ENCODE data around the gene PROSER3. TPM values are rescaled to one million over a fixed set of nuclear protein-coding genes. Genes with fewer than 3 reads are reported as not detected.

PROSER3 gene
- total RNA-seq, 2 donors from 2014 or later, result 13.6 to 19.2 TPM

- peak overlapping the region; percentile 68 to 84 for H3K4me3 ChIP-seq
- no peak for DNase-seq (ENCODE audit: low spot score)
- WGBS, result 39% methylated on average over 9 of the region's 9 CpGs
- TF ChIP-seq POLR2AphosphoS5 (IDR thresholded peaks at IDR 0.05) (no peak), POLR2A (IDR thresholded peaks at IDR 0.05) (no peak)
- TF ChIP-seq, protein P1, sequence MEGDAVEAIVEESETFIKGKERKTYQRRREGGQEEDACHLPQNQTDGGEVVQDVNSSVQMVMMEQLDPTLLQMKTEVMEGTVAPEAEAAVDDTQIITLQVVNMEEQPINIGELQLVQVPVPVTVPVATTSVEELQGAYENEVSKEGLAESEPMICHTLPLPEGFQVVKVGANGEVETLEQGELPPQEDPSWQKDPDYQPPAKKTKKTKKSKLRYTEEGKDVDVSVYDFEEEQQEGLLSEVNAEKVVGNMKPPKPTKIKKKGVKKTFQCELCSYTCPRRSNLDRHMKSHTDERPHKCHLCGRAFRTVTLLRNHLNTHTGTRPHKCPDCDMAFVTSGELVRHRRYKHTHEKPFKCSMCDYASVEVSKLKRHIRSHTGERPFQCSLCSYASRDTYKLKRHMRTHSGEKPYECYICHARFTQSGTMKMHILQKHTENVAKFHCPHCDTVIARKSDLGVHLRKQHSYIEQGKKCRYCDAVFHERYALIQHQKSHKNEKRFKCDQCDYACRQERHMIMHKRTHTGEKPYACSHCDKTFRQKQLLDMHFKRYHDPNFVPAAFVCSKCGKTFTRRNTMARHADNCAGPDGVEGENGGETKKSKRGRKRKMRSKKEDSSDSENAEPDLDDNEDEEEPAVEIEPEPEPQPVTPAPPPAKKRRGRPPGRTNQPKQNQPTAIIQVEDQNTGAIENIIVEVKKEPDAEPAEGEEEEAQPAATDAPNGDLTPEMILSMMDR (IDR thresholded peaks at IDR 0.05), result no peak
- H3K27ac ChIP-seq, result no peak overlapping the region
- no peaks in the 10 kb centered on the region for H3K9me3 ChIP-seq
- H3K36me3 ChIP-seq, result no peaks in the 10 kb centered on the region
- intact Hi-C loops (cut with DNase I), result no loop called here
- no peaks in the 10 kb centered on the region for H3K4me1 ChIP-seq (replicated peaks)
- H3K27me3 ChIP-seq (replicated peaks; ENCODE audit: insufficient read depth), result no peaks in the 10 kb centered on the region
Observed at GRCh38 chr19:35775046-35775297, 17.0 kb downstream of the PROSER3 start.

DNA sequence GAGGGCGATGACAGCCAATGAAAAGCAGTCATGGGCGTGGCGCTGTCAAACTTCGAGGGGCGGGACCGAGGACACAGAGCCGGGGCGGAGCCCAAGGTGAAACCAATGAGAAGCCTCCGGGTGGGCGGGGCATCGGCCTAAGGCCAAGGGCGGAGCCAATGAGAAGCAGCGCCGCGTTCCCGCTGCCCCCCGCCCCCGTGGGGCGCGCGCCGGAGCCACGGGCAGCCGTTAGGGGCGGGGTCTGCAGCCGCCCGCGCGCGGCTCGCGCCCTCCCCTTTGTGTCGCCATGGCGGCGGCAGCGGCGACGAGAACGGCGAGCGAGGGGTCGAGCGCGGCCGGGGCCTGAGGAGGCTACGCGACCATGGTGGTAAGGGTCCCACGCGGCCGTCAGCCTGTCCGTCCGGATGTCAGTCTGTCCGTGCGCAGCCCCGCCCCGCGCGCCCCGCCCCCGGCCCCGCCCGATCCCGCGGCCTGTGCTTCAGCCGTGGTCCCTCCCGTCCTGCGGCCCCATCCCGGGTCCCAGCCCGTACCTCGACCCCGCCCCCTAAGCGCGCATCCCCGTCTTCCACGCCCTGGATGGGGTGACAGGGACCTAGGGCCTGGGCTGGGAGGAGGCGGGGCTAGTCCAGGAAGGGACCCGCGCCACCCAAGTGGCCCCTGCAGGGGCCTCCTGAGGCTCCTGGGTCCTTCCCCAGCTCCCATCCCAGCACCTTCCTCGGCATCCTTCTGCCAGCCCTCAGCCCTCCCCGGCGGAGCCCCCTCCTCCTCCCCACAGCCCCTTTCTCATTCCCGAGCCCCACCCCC is 17.5 kb downstream of the PROSER3 start, which contains the start of gene ARHGAP33:
Gene ARHGAP33 (plus strand): TSS at position 267 of the 804 bp plus-strand sequence. CDS start 95 bp downstream, at position 362.
- Histone ChIP-seq H3K4me1 (replicated peaks) (no peaks in the 10 kb centered on the region), H3K9me3 (no peaks in the 10 kb centered on the region), H3K4me3 (peak within 1 kb of the TSS; percentile 68 to 84), H3K27ac (peak within 1 kb of the TSS in 1 of 2 donors; percentile 39), H3K27me3 (replicated peaks; ENCODE audit: insufficient read depth) (no peaks in the 10 kb centered on the region), H3K36me3 (no peaks in the 10 kb centered on the region)
- TF ChIP-seq POLR2A (IDR thresholded peaks at IDR 0.05), result no peak
- TF ChIP-seq, protein P1 (IDR thresholded peaks at IDR 0.05), result peak in 2 of 4 experiments; percentile 3 to 19
- TF ChIP-seq POLR2AphosphoS5 (IDR thresholded peaks at IDR 0.05), result peak; percentile 72
- peak; percentile 98 for DNase-seq (ENCODE audit: low spot score)
- under 1% methylated on average over 53 of the region's 82 CpGs for WGBS
- intact Hi-C loops (cut with DNase I), result no loop called here

DNA sequence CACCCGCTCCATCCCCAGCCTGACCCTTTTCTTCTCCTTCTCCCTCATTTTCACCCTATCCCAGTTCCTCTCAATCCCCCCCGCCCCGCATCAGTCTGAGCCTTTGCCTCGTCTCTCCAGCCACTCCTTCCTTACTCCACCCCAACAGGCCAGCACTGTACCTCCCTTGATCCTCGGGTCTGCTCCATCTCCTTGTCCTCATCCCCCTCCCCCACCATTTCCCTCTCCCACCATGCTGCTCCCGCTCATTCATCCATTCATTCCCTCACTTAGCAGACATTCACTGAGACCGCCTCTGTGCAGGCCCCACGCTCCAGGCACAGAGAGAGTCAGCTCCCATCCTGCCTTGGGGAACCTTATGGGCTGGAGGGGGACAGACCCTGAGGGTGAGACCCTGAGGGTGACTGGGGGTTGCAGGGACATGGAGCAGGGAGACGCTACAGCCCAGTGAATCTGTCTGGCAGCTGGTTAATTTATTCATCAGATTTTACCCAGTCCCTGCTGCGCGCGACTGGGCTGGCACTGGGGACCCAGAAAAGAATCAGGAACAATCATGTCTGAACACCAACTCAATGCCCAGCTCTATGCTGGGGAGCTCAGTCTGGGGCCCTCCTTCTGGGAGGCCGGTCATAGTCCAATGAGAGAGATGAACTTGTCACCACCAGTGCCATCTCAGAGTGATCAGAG is 18.3 kb downstream of the PROSER3 start:
- Histone ChIP-seq H3K4me3 (peak overlapping the region; percentile 68 to 84), H3K36me3 (no peaks in the 10 kb centered on the region), H3K4me1 (replicated peaks) (no peaks in the 10 kb centered on the region), H3K27me3 (replicated peaks; ENCODE audit: insufficient read depth) (no peaks in the 10 kb centered on the region), H3K27ac (no peak overlapping the region), H3K9me3 (no peaks in the 10 kb centered on the region)
- DNase-seq (ENCODE audit: low spot score), result no peak
- intact Hi-C loops (cut with DNase I), result no loop called here
- WGBS, result 54% methylated on average over 12 of the region's 13 CpGs
- TF ChIP-seq POLR2A (IDR thresholded peaks at IDR 0.05), result no peak
- TF ChIP-seq POLR2AphosphoS5 (IDR thresholded peaks at IDR 0.05), result no peak
- TF ChIP-seq, protein P1 (IDR thresholded peaks at IDR 0.05), result no peak

GRCh38 chr19:35777086-35777841 is 19.3 kb downstream of the PROSER3 start:
- H3K27ac ChIP-seq, result no peak overlapping the region
- H3K27me3 ChIP-seq (replicated peaks; ENCODE audit: insufficient read depth), result no peaks in the 10 kb centered on the region
- no peaks in the 10 kb centered on the region for H3K9me3 ChIP-seq
- H3K4me1 ChIP-seq (replicated peaks), result no peaks in the 10 kb centered on the region
- TF ChIP-seq POLR2AphosphoS5 (IDR thresholded peaks at IDR 0.05) (no peak), POLR2A (IDR thresholded peaks at IDR 0.05) (no peak)
- TF ChIP-seq, protein P1 (IDR thresholded peaks at IDR 0.05), result no peak
- intact Hi-C loops (cut with DNase I), result no loop called here
- 39% methylated on average over 19 of the region's 19 CpGs for WGBS
- DNase-seq (ENCODE audit: low spot score), result no peak
- H3K36me3 ChIP-seq, result no peaks in the 10 kb centered on the region
- H3K4me3 ChIP-seq, result no peak overlapping the region
